ENCODE measurements around the gene CADPS. TPM values are rescaled to one million over a fixed set of nuclear protein-coding genes. Genes with fewer than 3 reads are reported as not detected.
A peak's percentile ranks its signal among the peaks of the same experiment; 100 is the strongest.

The CADPS gene
- total RNA-seq, 2 experiments from 2014 or later, result 61.3 to 68.6 TPM

- no peaks in the 10 kb centered on the region for H4K20me1 ChIP-seq (ENCODE audit: insufficient read depth, low read length)
- 0 out of 2 replicates have a peak, but pooled peaks cover 8% of the 10 kb centered on the region for H3K36me3 ChIP-seq (ENCODE audit: insufficient read depth, low read length)
- ChIA-PET POLR2A (interaction anchor here (0.7 to 31.6 kb wide), 13 partner anchors 8 to 295 kb away, joined by 3 to 961 read pairs (median 5); no protein-coding TSS in a partner anchor), CTCF (ENCODE audit: unreplicated experiment) (interaction anchor here (0.7 kb wide), 1 partner anchor 24 kb away, joined by 3 read pairs; no protein-coding TSS in a partner anchor)
- no peaks in the 10 kb centered on the region; the same call in 1 of the 2 replicates for H3K9me3 ChIP-seq (ENCODE audit: low read length)
- peaks cover 96% of the 10 kb centered on the region for H3K4me1 ChIP-seq (ENCODE audit: insufficient read depth, low read length, poor library complexity, severe bottlenecking)
- intact Hi-C loops (cut with micrococcal nuclease; ENCODE audit: unreplicated experiment), result loop anchor here (2.0 kb wide), 2 partner anchors 74 to 76 kb away; no protein-coding TSS in a partner anchor
- no TSS peak for BruUV-seq (replicated peaks)
- no peaks in the 10 kb centered on the region; the same call in 1 of the 2 replicates for H3K79me2 ChIP-seq (ENCODE audit: insufficient read depth, low read depth, low read length)
- H3K27ac ChIP-seq (ENCODE audit: low read depth, low read length, poor library complexity, severe bottlenecking), result peak overlapping the region; percentile 88
- no peak for TF ChIP-seq CTCF (conservative IDR thresholded peaks at IDR 0.05; ENCODE audit: low read length)
- no peak for TF ChIP-seq EZH2phosphoT487 (IDR thresholded peaks at IDR 0.05; ENCODE audit: borderline replicate concordance, low read depth, low read length)
- no peaks in the 10 kb centered on the region for H3K9me2 ChIP-seq (ENCODE audit: insufficient read depth, low read length)
- H2AFZ ChIP-seq (ENCODE audit: low read length), result peak overlapping the region; percentile 67; the same call in 1 of the 2 replicates
- DNase-seq (ENCODE audit: low spot score), result no peak
- H3K4me3 ChIP-seq (ENCODE audit: low read depth, low read length, poor library complexity, severe bottlenecking), result no peak overlapping the region
- peak overlapping the region; percentile 49 for H3K4me2 ChIP-seq (ENCODE audit: low read length)
Measured at GRCh38 chr3:62797132-62797531, 78.1 kb downstream of the CADPS start.

GRCh38 chr3:62795978-62796657 lies 79.1 kb downstream of the CADPS start:
- Histone ChIP-seq H3K4me2 (ENCODE audit: low read length) (peak overlapping the region; percentile 49), H3K9me2 (ENCODE audit: insufficient read depth, low read length) (no peaks in the 10 kb centered on the region), H4K20me1 (ENCODE audit: insufficient read depth, low read length) (no peaks in the 10 kb centered on the region), H2AFZ (ENCODE audit: low read length) (peak overlapping the region; percentile 51; the same call in 1 of the 2 replicates), H3K9me3 (ENCODE audit: low read length) (no peaks in the 10 kb centered on the region; the same call in 1 of the 2 replicates), H3K4me1 (ENCODE audit: insufficient read depth, low read length, poor library complexity, severe bottlenecking) (peaks cover 94% of the 10 kb centered on the region), H3K27ac (ENCODE audit: low read depth, low read length, poor library complexity, severe bottlenecking) (peak overlapping the region; percentile 88), H3K36me3 (ENCODE audit: insufficient read depth, low read length) (0 out of 2 replicates have a peak, but pooled peaks cover 8% of the 10 kb centered on the region), H3K79me2 (ENCODE audit: insufficient read depth, low read depth, low read length) (no peaks in the 10 kb centered on the region; the same call in 1 of the 2 replicates), H3K4me3 (ENCODE audit: low read depth, low read length, poor library complexity, severe bottlenecking) (peak overlapping the region; percentile 6)
- TSS peak; percentile 78 for BruUV-seq (replicated peaks)
- TF ChIP-seq EZH2phosphoT487 (IDR thresholded peaks at IDR 0.05; ENCODE audit: borderline replicate concordance, low read depth, low read length), result no peak
- no peak for TF ChIP-seq CTCF (conservative IDR thresholded peaks at IDR 0.05; ENCODE audit: low read length)
- ChIA-PET CTCF (ENCODE audit: unreplicated experiment) (interaction anchor here (0.6 to 1.6 kb wide), 6 partner anchors 20 to 130 kb away, joined by 3 to 6 read pairs (median 4); no protein-coding TSS in a partner anchor), POLR2A (interaction anchor here (0.6 to 31.6 kb wide), 16 partner anchors 9 to 399 kb away, joined by 3 to 961 read pairs (median 5); no protein-coding TSS in a partner anchor)
- intact Hi-C loops (cut with micrococcal nuclease; ENCODE audit: unreplicated experiment), result loop anchor here (1.0 to 2.0 kb wide), 4 partner anchors 22 to 77 kb away; no protein-coding TSS in a partner anchor
- DNase-seq (ENCODE audit: low spot score), result peak; percentile 96

Data from OCI-LY7 (cell line).